DOHH2 (cell line): ENCODE data around the gene RAB31.

Experiments used
- CTCF ChIP-seq: fragments of 200-600 bp; sonication (generic); IDR thresholded peaks from one replicate; pipeline ENCODE4 v1.5.1; 2014; ENCODE audit warnings: antibody characterized with exemption, mild to moderate bottlenecking, low read depth, low read length; ENCODE audit not compliant: poor library complexity, severe bottlenecking
- EZH2phosphoT487 ChIP-seq: fragments of 200-600 bp; sonication (generic); IDR thresholded peaks from 2 replicates; pipeline ENCODE4 v1.6.1; 2017; ENCODE audit warnings: borderline replicate concordance, mild to moderate bottlenecking, antibody characterized with exemption, low read length, moderate library complexity, mixed read lengths

DNA sequence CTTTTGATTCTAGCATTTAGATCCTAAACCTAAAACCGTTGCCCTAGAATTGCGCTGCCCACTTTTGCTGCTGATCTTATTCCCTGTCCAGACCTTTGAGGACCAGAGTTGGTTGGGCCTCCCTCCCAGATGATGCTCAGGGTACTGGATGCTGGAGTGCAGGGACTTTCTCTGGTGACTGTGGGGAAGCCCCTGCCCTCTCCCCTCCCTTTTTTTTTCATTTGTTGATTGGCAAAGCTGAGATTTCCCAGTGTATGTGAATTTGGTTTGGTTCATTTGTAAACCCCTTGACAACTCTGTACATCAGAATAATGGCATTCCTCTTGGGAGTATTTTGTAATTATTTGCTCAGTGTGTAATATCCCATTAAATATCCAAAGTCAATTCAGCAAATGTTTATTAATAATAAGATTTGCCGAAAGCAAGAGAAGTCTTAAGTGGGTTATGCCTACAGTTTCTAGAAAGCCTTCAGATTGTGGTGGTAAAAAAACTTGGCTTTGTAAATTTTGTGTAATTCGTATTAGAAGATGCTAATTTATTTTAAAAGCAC lies 28.3 kb downstream of the RAB31 start:
- TF ChIP-seq CTCF (no peak), EZH2phosphoT487 (no peak)
